GM23338 (cell line): ENCODE measurements around the gene ZNF93. TPM values are rescaled to one million over a fixed set of nuclear protein-coding genes. Genes with fewer than 3 reads are reported as not detected.

ENCODE experiments used
- ATAC-seq: fragments of 200-7000 bp; cut with Tn5 transposase; 3 replicates; pipeline ENCODE4 v1.9.1; 2020
- DNase-seq: peaks from one replicate; pipeline ENCODE4 v3.0.0-alpha.2; 2015; ENCODE audit warnings: low spot score
- H2AFZ ChIP-seq: fragments of 200-600 bp; sonication (generic); 2 replicates; pipeline ENCODE4 v1.8.0; 2016; ENCODE audit warnings: antibody characterized with exemption, mild to moderate bottlenecking, moderate library complexity
- H3F3A ChIP-seq: fragments of 200-600 bp; sonication (generic); replicated peaks from 2 replicates; pipeline ENCODE4 v1.8.0; 2017; ENCODE audit warnings: antibody characterized with exemption, mixed run types, low read depth
- H3K27ac ChIP-seq: fragments of 200-600 bp; sonication (generic); 2 replicates; pipeline ENCODE4 v1.6.1; 2016; ENCODE audit warnings: low read depth
- H3K27me3 ChIP-seq: fragments of 200-600 bp; sonication (generic); 2 replicates; pipeline ENCODE4 v1.8.0; 2016; ENCODE audit warnings: mild to moderate bottlenecking, mixed run types, moderate library complexity; ENCODE audit not compliant: insufficient read depth
- H3K36me3 ChIP-seq: fragments of 200-600 bp; sonication (generic); 2 replicates; pipeline ENCODE4 v1.8.0; 2016; ENCODE audit warnings: mild to moderate bottlenecking; ENCODE audit not compliant: insufficient read depth
- H3K4me1 ChIP-seq: fragments of 200-600 bp; sonication (generic); 2 replicates; pipeline ENCODE4 v1.8.0; 2016; ENCODE audit warnings: mild to moderate bottlenecking, moderate library complexity; ENCODE audit not compliant: insufficient read depth
- H3K4me2 ChIP-seq: fragments of 200-600 bp; sonication (generic); 2 replicates; pipeline ENCODE4 v1.7.1; 2017; ENCODE audit warnings: mixed run types
- H3K4me3 ChIP-seq: fragments of 200-600 bp; sonication (generic); 2 replicates; pipeline ENCODE4 v1.6.1; 2016; ENCODE audit warnings: mixed run types
- H3K79me2 ChIP-seq: fragments of 200-600 bp; sonication (generic); replicated peaks from 2 replicates; pipeline ENCODE4 v1.8.0; 2017; ENCODE audit warnings: mild to moderate bottlenecking; ENCODE audit not compliant: insufficient read depth
- H3K9me2 ChIP-seq: fragments of 200-600 bp; sonication (generic); 2 replicates; pipeline ENCODE4 v1.8.0; 2017; ENCODE audit not compliant: insufficient read depth
- H4K20me1 ChIP-seq: fragments of 200-600 bp; sonication (generic); replicated peaks from 2 replicates; pipeline ENCODE4 v1.8.0; 2017; ENCODE audit warnings: mild to moderate bottlenecking; ENCODE audit not compliant: insufficient read depth
- H3K27ac Mint-ChIP-seq: 2 replicates; pipeline ENCODE4 v1.8.0; 2020; ENCODE audit warnings: inconsistent platforms, mild to moderate bottlenecking, moderate library complexity, mixed read lengths
- H3K27me3 Mint-ChIP-seq: 3 replicates; pipeline ENCODE4 v1.8.0; 2022; ENCODE audit warnings: low read depth, mild to moderate bottlenecking, moderate library complexity, mixed read lengths, inconsistent platforms; ENCODE audit not compliant: insufficient read depth, poor library complexity
- H3K36me3 Mint-ChIP-seq: 3 replicates; pipeline ENCODE4 v1.8.0; 2021; ENCODE audit warnings: low read depth, mild to moderate bottlenecking, inconsistent platforms, moderate library complexity, mixed read lengths
- H3K4me1 Mint-ChIP-seq: 3 replicates; pipeline ENCODE4 v1.8.0; 2020; ENCODE audit warnings: mild to moderate bottlenecking, inconsistent platforms, mixed read lengths
- H3K4me3 Mint-ChIP-seq: 3 replicates; pipeline ENCODE4 v1.8.0; 2021; ENCODE audit warnings: moderate library complexity, mild to moderate bottlenecking, inconsistent platforms, mixed read lengths
- H3K9me3 Mint-ChIP-seq: 3 replicates; pipeline ENCODE4 v1.8.0; 2020; ENCODE audit warnings: moderate library complexity, mild to moderate bottlenecking, inconsistent platforms, mixed read lengths
- CREB1 ChIP-seq: fragments of 250-450 bp; sonication (Bioruptor Pico); IDR thresholded peaks from 2 replicates; pipeline ENCODE4 v1.5.0; 2020; ENCODE audit warnings: low read depth, mild to moderate bottlenecking, moderate library complexity
- CTCF ChIP-seq, 2 experiments: fragments of 200-600 bp in 1 of 2; sonication (generic) in 1 of 2; conservative IDR thresholded peaks; 2 replicates each; pipeline versions ENCODE4 v1.5.1 to v1.6.1; 2016 to 2017; ENCODE audit warnings: antibody characterized with exemption in 2 of 2, low read depth in 2 of 2, mild to moderate bottlenecking in 2 of 2, moderate library complexity in 1 of 2
- ETS1 ChIP-seq: IDR thresholded peaks from 2 replicates; pipeline ENCODE4 v1.6.1; 2016; ENCODE audit warnings: antibody characterized with exemption
- EZH2 ChIP-seq: fragments of 200-600 bp; sonication (generic); IDR thresholded peaks from one replicate; pipeline ENCODE4 v1.8.0; 2017; ENCODE audit warnings: antibody characterized with exemption, mild to moderate bottlenecking, low read depth; ENCODE audit not compliant: unreplicated experiment
- JUNB ChIP-seq: IDR thresholded peaks from one replicate; pipeline ENCODE4 v1.6.1; 2016; ENCODE audit warnings: antibody characterized with exemption; ENCODE audit not compliant: unreplicated experiment
- NANOG ChIP-seq: IDR thresholded peaks from 2 replicates; pipeline ENCODE4 v1.6.1; 2016; ENCODE audit warnings: antibody characterized with exemption, borderline replicate concordance
- REST ChIP-seq: IDR thresholded peaks from one replicate; pipeline ENCODE4 v1.6.1; 2018; ENCODE audit warnings: antibody characterized with exemption; ENCODE audit not compliant: unreplicated experiment
- ZNF462 ChIP-seq: fragments of 250-450 bp; sonication (Bioruptor Pico); IDR thresholded peaks from 2 replicates; pipeline ENCODE4 v1.5.0; 2020; ENCODE audit warnings: mild to moderate bottlenecking, moderate library complexity
- polyA plus RNA-seq: library from polyadenylated mRNA; unstranded; fragments of >200 nt; fragmentation: Nextera tagmentation; extraction: Ambion mirVana; gene quantifications from 2 replicates; pipeline ENCODE4 v1.2.1, GENCODE V29; 2016
- total RNA-seq: library from RNA; depleted of rRNA; stranded (reverse); fragments of >200 nt; shearing (Covaris generic); gene quantifications from 2 replicates; pipeline ENCODE4 v1.2.3, GENCODE V29; 2014

The ZNF93 gene
- total and polyA plus RNA-seq, 2 experiments from 2014 or later = 48.6 to 122 TPM

GRCh38 chr19:19944583-19944880 is 43.8 kb downstream of the ZNF93 start (continued):
- TF ChIP-seq CTCF (conservative IDR thresholded peaks at IDR 0.05; ENCODE audit: low read depth in 2 of 2) = no peak

GRCh38 chr19:19946226-19946625 is 45.5 kb downstream of the ZNF93 start:
- no peak overlapping the region for H3K27ac Mint-ChIP-seq
- Histone ChIP-seq H3K4me3 (no peak overlapping the region), H3K27me3 (no peaks in the 10 kb centered on the region; the same call in 1 of the 2 replicates), H2AFZ (no peak overlapping the region), H3K4me1 (no peaks in the 10 kb centered on the region), H4K20me1 (no peaks in the 10 kb centered on the region), H3K27ac (no peak overlapping the region), H3K4me2 (no peak overlapping the region), H3K9me2 (peaks cover 11% of the 10 kb centered on the region; the same call in 1 of the 2 replicates), H3F3A (no peaks in the 10 kb centered on the region), H3K79me2 (no peaks in the 10 kb centered on the region), H3K36me3 (no peaks in the 10 kb centered on the region)
- ATAC-seq (no peak), DNase-seq (no peak)
- TF ChIP-seq ZNF462 = no peak
- TF ChIP-seq JUNB = no peak
- no peak for TF ChIP-seq NANOG
- TF ChIP-seq EZH2 = no peak
- TF ChIP-seq ETS1 = no peak
- no peak for TF ChIP-seq REST
- TF ChIP-seq CTCF (conservative IDR thresholded peaks at IDR 0.05; ENCODE audit: low read depth in 2 of 2) = no peak
- TF ChIP-seq CREB1 (CRISPR knock-in tag) = no peak
- H3K9me3 Mint-ChIP-seq = peaks cover 5% of the 10 kb centered on the region; the same call in 1 of the 3 replicates
- peaks cover 5% of the 10 kb centered on the region for H3K27me3 Mint-ChIP-seq
- peaks cover 7% of the 10 kb centered on the region; the same call in 2 of the 3 replicates for H3K4me1 Mint-ChIP-seq
- H3K4me3 Mint-ChIP-seq = no peak overlapping the region
- no peaks in the 10 kb centered on the region for H3K36me3 Mint-ChIP-seq
